GM19455 (cell line): ENCODE results near the gene SENP7.
"Not testable (repeated sequence)": the region's sequence is repeated elsewhere in the genome, so short reads cannot be mapped to it uniquely, and the experiment has no call there.

Experiments
- ATAC-seq: cut with Tn5 transposase; IDR thresholded peaks from one replicate; pipeline ENCODE4 v1.9.1; 2021; ENCODE audit not compliant: unreplicated experiment

SENP7 gene

DNA sequence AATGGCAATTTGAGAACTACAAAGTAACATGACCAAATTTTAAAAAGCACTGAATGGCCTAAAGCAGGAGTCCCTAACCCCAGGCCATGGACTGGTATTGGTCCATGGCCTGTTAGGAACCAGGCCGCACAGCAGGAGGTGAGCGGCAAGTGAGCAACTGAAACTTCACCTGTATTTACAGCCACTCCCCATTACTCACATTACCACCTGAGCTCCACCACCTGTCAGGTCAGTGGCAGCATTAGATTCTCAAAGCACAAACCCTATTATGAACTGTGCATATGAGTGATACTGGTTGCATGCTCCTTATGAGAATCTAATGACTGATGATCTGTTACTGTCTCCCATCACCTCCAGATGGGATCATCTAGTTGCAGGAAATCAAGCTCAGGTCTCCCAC lies 48.8 kb downstream of the SENP7 start:
- no peak for ATAC-seq

DNA sequence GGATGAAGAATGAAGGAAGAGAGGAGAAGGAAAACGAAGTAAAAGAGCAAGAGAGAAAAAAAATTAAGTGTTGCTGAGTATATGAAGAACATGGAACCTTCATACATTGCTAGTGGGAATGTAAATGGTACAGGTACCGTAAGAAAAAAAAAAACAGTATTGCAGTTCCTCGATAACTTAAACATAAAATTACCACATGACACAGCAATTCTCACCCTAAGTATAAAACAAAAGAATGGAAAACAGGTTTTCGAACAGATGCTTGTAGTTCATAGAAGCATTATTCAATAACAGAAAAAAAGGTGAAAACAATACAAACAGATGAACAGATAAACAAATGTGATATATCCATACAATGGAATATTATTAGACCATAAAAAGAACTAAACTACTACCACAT lies 51.6 kb downstream of the SENP7 start:
- no peak for ATAC-seq

DNA sequence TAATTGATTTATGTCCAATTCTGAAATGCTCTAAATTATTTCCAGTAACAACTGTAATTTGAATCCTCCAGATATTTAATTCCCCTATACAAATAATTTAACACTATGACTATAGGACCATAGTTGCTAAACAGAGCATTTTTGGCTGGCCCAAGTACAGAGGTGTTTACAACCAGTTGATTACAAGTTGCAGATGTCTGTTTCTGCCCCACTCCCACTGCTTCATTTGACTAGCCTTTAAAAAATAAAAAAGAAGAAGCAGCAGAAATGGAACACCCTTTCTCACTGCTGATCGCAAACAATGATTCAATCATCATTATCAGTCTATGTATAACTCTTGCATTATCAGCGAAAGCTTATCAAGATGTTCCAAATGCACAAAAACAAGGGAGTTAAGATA lies 54.6 kb downstream of the SENP7 start:
- no peak for ATAC-seq

DNA sequence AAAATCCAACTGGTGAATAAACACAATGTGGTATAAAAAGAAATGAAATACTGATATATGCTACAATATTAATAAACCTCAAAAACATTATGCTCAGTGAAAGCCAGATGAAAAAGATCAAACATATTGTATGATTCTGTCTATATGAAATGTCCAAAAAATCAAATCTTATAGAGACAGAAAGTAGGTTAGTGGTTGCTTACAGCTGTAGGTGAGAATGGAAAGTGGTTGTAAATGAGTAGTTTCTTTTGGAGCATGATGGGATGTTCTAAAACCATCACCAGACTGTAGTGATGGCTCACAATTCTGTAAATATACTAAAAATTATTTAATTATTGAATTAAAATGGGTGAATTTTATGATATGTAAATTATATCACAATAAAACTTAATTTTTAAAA lies 58.4 kb downstream of the SENP7 start:
- no peak for ATAC-seq

DNA sequence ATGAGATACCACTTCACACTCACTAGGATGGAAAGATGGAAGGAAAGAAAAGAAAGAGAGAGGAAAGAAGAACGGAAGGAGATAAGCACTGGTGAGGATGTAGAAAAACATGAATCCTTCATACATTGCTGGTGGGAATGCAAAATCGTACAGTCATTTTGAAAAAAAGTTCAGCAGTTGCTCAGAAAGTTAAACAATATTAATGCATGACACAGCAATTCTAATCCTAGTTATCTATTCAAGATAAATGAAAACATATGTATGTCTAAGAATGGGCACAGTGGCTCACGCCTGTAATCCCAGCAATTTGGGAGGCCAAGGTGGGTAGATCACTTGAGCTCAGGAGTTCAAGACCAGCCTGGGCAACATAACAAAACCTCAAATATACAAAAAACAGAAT lies 59.1 kb downstream of the SENP7 start:
- no peak for ATAC-seq

DNA sequence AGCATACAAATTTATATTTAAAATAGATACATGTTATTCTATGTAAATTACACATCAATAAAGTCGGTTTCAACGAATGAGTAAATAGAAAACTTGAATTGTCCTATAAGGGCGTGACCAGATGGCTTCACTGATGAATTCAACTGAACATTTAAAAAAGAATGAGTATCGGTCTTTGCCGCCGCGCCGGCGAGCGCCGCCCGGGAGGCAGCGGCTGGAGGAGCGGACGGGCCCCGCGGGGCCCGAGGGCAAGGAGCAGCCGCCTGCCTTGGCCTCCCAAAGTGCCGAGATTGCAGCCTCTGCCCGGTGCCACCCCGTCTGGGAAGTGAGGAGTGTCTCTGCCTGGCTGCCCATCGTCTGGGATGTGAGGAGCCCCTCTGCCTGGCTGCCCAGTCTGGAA lies 74.4 kb downstream of the SENP7 start:
- not testable (repeated sequence) for ATAC-seq

DNA sequence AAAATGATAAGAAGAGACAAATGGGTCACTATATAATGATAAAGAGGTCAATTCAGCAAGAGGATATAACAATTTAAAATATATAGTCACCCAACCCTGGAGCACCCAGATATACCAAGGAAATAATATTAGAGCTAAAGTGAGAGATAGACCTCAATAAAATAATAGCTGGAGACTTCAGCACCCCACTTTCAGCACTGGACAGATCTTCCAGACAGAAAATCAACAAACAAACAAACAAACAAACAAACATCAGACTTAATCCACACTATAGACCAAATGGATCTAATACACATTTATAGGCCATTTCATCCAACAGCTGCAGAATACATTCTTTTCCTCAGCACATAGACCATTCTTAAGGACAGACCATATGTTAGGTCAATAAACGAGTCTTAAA lies 79.4 kb downstream of the SENP7 start:
- ATAC-seq: no peak

DNA sequence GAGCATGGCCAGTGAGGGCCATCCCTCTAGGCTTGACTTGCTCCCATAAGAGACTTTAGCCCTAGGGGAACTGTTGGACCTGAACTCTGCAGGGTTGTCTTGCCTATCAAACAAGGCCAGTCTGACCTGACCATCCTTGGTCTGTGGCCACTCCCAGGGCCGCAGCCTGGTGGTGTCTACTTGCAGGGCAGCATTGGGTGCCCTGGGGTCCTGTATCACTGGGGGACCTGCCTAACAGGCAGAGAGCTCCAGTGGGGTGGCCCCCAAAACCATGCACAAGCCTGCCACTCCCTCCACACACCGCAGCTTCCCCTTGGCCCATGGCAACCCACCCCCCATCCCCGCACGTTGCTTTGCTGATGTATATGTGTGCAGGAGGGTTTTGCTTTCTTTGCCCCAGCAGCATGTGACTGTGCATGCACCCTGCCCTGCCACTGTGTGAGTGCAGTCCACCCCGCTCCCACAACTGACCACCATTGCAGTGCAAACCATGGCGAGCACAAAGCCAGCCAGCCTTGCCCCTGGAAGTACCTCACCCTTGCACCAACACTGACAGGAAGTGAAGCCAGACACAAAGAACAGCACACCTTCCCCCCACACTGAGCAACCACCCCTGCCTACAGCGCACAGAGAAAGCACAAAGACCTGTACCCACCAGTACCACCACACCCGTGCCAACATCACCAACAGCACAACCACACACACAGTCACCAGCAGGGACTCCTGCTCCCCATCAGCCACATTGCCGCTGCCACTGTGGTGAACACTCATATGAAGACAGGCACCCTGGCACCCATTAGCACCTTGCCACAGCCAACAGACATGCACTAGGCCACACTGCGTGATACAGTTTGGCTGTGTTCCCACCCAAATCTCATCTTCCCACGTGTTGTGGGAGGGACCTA lies 88.8 kb downstream of the SENP7 start:
- ATAC-seq: no peak

DNA sequence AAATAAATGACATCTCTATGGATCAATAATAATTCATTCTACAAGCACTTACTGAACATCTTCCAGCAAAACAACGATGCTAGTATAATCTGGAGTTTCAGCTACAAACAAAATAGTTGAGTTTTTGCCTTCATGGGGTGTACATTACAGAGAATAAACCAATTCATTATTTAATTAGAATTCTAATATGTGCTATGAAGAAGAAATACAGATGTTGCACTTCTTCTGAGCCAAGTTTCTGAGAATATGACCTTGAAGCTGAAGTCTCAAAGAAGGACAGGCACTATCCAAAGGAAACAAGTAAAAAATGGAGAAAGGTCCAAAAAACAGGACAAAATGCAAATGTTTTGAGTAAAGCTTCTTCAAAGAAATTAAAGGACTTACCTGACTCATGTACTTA lies 94.2 kb downstream of the SENP7 start:
- no peak for ATAC-seq

DNA sequence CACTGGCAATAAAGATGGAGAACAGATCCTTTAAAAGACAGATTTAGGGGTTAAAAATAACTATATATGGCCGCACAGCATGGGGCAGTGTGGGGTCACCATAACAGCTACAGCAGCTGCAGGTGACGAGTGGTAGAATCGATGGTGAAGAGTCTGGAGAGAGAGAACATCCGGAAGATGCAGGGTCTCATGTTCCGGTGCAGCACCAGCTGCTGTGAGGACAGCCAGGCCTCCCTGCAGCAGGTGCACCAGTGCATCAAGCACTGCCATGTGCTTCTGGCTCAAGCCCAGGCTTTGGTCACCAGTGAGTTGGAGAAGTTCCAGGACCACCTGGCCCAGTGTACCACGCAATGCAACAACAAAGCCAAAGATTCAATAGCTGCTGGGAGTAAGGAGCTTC lies 98.9 kb downstream of the SENP7 start:
- ATAC-seq: no peak

DNA sequence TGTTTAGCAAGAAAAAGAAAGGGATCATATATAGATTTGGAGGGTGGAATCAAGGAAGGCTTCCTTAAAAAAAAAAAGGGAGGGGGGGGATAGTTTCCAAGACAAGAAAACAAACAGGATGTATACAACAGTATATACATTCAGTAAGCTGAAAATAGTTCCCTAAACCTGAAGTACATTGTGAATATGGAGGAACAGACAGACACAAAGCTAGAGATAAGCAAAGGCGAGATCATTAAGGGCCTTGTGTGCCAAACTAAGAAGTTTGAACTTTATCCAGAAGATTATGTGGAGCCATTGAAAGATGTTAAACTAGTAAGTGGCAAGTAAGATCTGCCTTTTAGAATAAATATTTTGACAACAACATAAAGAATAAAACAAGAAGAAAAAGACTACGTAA lies 99.4 kb downstream of the SENP7 start:
- ATAC-seq: no peak

DNA sequence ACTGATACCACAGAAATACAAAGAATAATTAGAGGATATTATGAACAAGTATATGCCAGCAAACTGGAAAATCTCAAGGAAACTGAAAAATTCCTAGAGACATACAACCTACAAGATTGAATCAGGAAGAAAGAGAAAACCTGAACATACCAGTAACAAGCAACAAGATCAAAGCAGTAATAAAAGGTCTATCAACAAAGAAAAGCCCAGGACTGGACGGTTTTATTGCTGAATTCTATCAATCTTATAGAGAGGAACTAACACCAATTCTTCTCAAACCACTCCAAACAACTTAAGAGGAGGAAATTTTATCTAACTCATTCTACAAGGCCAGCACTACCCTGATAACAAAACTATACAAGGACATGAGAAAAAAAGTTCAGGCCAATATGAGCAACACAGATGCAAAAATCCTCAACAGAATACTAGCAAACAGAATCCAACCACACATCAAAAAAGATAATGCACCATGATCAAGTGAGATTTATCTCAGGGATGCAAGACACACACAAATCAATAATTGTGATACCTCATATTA lies 121.5 kb downstream of the SENP7 start:
- no peak for ATAC-seq

DNA sequence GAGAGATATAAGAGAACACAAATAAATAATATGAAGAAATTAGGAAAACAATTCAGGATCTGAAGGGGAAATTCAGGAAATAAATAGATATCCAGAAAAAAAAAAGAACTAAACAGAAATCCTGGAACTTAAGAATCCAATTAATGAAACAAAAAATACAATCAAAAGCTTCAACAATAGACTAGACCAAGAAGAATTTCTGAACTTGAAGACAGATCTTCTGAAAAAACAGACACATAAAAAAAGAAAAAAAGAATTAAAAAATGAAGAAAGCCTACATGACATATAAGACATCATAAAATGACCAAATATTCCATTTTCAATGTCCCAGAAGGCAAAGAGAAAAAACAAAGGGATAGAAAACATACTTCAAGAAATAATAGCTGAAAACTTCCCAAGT lies 124.3 kb downstream of the SENP7 start:
- no peak for ATAC-seq

DNA sequence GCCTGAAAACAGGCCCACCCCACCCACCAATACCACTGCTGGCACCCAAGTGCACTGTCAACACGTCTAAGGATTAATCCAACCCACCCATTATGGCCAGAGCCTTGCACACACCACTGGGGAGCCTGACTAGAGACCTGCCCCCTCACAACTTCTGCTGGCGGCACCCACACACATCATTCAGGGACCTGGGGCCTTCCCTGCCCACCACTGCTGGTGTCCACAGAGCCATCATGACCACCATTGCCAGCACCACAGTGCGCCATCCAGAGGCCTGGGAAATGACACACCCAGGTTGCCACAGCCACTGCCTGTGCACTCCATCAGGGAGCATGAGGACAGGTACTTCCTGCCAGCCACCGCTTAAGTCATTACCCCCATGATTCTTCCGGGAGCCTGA lies 125.7 kb downstream of the SENP7 start:
- ATAC-seq: no peak

DNA sequence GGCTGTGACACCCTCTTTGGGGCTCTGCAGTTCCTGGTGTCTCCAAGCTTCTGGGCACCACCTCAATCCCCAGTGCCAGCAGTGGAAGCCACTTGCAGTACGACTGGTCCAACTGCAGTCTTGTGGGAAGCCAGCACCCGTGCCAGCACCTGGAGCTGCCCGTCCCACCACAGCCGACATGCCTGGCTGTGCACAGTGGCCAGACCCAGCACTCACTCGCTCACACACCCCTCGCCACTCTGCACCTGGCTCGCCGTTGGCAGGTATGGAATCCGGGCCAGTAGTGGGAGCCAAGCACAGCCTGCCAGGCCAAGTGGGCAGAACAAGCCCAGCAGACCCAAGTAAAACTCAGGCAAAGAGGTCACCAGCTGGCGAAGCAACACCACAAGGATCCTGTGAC lies 128.6 kb downstream of the SENP7 start:
- no peak for ATAC-seq

DNA sequence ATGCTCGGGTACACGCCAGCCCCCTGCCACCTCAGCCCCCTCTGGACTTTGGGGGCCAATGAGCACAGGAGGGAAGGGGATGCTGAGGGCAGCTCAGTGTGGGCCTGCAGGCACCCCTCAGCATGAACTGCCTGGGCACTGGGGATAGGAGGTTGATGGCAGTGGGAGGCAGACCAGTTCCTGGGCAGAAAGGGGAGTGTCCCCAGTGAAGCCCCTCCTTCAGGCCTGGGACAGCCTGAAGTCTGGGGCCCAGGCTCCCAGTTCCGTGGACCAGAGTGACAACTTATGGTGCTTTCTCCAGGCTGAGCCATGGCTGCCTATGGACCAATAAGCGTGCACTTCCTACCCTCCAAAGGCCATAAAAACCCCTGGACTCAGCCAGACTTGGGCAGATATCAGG lies 129.4 kb downstream of the SENP7 start:
- no peak for ATAC-seq

DNA sequence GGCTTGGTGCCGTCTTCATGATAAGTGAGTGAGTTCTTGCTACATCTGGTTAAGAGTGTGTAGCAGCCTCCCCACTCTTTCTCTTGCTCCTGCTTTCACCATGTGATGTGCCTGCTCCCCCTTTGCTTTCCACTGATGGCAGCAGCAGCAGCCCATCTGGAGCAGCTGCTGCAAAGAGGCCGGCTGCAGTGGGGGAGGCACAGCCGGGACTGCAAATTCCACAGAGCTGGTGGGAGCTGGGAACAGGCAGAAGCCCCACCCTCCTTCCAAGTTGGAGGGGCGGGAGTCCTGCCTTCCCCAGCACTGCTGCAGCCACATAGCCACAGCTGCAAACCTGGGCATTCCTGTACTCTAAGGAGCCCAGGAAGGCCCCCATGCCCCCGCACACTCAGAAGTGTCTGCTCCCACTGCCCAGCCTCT lies 129.8 kb downstream of the SENP7 start:
- no peak for ATAC-seq

DNA sequence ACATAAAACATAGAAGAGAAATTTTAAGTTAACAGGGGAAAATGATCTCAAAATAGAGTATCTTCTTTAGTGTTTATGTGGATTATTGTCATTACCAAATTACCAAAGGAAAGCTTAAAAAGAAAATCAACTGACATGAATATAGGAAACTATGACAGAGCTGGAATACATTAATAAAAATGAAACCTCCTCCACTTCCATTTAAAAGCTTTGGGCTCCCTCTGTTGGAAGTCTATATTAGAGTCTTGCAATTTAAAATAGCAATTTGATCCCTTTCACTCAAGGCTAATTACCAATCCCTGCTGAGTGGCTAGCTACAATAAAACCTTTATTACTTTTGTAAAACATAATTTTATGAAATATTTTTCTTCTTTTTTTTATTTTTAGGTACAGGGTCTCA lies 131.2 kb downstream of the SENP7 start:
- no peak for ATAC-seq

DNA sequence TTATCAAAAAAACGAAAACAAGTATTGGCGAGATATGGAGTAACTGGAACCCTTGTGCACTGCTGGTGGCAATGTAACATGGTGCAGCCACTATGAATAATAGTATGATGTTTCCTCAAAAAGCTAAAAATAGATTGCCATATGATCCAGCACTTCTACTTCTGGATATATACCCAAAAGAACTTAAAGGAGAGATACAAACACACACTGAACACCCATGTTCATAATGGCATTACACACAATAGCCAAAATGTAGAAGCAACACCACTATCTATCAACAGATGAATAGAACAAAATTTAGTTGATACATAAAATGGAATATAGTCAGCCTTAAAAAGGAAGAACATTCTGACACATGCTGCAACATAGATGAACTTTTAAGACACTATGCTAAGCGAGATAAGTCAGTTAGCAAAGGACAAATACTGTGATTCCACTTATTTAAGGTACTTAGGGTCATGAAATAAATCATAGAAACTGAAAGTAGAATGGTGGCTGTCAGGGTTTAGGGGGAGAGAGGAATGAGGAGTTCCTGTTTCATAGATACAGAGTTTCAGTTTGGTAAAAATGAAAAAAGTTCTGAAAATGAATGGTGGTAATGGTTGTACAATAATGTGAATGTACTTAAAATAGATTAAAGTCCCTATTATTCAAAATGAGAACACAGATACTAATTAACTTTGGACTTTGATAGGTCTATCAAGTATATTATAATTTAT lies 133.2 kb downstream of the SENP7 start:
- ATAC-seq: peak; percentile 98

DNA sequence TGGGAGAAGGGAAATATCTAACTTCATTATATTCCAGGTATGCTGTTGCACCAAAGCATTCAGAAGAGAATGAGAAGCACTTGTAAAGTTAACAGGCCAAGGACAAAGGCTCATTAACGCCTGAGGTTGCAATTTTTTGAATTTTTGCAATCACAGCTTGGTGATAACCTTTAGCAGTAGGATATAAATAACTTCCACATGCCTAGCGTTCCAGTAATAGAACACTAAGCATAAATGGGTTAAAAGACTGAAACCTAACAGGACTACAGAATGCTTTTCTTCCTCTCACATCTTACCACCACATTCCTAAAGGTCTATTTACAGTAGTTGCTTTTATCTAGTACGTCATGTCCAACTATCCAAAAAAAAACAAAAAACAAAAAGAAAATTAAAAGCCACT lies 135.2 kb downstream of the SENP7 start:
- ATAC-seq: no peak

DNA sequence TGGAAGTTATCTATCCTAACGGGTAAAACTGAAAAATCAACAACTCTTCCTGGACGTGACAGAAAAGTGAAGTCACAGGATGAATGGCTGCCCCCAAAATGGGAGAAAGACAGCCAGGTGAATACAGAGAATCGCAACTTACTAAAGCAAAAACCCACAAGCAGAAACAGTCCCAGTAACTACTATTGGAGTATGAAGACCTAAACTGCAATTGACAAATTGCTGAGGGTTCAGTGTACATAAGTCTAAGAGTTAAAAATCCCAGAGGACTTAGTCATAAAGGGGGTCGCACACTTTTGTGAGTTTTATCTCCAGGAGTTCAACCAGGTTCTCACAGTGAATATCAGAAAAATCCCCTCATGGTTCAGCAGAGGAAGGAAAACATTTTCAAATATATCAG lies 135.8 kb downstream of the SENP7 start:
- no peak for ATAC-seq

DNA sequence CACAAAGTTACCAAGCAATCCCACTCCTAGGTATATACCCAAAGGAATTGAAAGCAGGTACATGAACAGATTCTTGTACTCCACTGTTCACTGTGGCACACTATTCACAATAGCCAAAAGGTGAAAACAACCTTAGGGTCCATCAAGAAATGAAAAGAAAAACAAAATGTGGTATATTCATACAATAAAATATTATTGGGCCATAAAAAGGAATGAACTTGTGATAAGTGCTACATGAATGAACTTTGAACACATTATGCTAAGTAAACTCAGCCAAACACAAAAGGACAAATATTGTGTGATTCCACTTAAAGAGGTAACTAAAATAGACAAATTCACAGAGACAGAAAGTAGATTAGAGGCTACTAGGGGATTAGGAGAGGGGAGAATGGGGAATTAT lies 137.4 kb downstream of the SENP7 start:
- no peak for ATAC-seq
